Fibroblast of mammary gland (primary cell): Measurements from ENCODE around the gene DNMT3B.

Experiments
- DNase-seq: peaks from one replicate; pipeline ENCODE4 v3.0.0-alpha.2; 2010; ENCODE audit warnings: low read depth
- H3K4me3 ChIP-seq: 2 replicates; pipeline ENCODE4 v1.5.1; 2011; ENCODE audit warnings: low read depth, mild to moderate bottlenecking, low read length, moderate library complexity; ENCODE audit not compliant: control insufficient read depth
- CTCF ChIP-seq: conservative IDR thresholded peaks from 2 replicates; pipeline ENCODE4 v1.5.1; 2011; ENCODE audit warnings: low read depth, low read length, inconsistent platforms; ENCODE audit not compliant: control insufficient read depth, insufficient read depth

Gene DNMT3B

GRCh38 chr20:32751702-32752457 lies 10.3 kb upstream of the DNMT3B start:
- no peak for TF ChIP-seq CTCF
- DNase-seq: no peak
- H3K4me3 ChIP-seq: no peak overlapping the region

- DNase-seq: peak; percentile 89
- peak overlapping the region; percentile 31 for H3K4me3 ChIP-seq
- no peak for TF ChIP-seq CTCF
These were observed 9.5 kb upstream of the DNMT3B start for GRCh38 chr20:32752458-32753250.

- H3K4me3 ChIP-seq: no peak overlapping the region
- no peak for TF ChIP-seq CTCF
- peak; percentile 53 for DNase-seq
These were observed 8.5 kb upstream of the DNMT3B start for GRCh38 chr20:32753731-32754130.

- TF ChIP-seq CTCF: no peak
- DNase-seq: no peak
- no peak overlapping the region for H3K4me3 ChIP-seq
These were observed 6.0 kb upstream of the DNMT3B start for GRCh38 chr20:32756156-32756555.

GRCh38 chr20:32761417-32761830 lies 761 bp upstream of the DNMT3B start:
- no peak for DNase-seq
- H3K4me3 ChIP-seq: peak overlapping the region; percentile 42
- no peak for TF ChIP-seq CTCF

- no peak for TF ChIP-seq CTCF
- no peak for DNase-seq
- peak overlapping the region; percentile 76 for H3K4me3 ChIP-seq
These were observed 593 bp downstream of the DNMT3B start for GRCh38 chr20:32762754-32763201.
